ENCODE measurements around the gene CTLA4. TPM values are rescaled to one million over a fixed set of nuclear protein-coding genes. Genes with fewer than 3 reads are reported as not detected.
"Not testable (repeated sequence)": the region's sequence is repeated elsewhere in the genome, so short reads cannot be mapped to it uniquely, and the experiment has no call there.

Gene CTLA4
- total RNA-seq, 4 donors from 2014 or later, result 0.33 TPM; not detected in 3

DNA sequence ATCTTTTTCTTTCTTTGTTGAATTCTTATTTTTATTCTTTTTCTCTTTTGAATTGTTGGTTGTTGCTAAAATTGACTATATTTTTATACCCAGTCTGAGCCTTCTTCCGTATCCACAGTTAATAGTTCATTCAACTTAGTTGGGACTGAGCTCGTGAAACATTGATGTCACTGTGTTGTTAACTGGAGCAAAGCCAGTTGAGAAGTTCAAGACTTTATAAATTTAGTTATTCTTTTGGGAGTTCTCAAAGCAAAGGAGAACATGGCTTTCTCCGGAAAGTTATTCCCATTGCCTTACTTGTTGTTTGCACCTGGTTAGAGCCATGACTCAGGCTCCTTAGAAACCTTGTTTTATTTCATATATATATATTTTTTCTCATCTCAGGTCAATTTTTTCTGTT, 8.8 kb downstream of the CTLA4 start:
- WGBS, result 64% methylated on average over 3 of the region's 3 CpGs
- intact Hi-C loops (cut with DNase I), result no loop called here
- Histone ChIP-seq H3K4me1 (peaks cover 0 to 8% (median 6%) of the 10 kb centered on the region in 4 donors), H3K4me3 (no peak overlapping the region), H3K27ac (replicated peaks in 1 of 4) (no peak overlapping the region), H3K9me3 (no peaks in the 10 kb centered on the region), H3K36me3 (no peaks in the 10 kb centered on the region), H3K27me3 (no peaks in the 10 kb centered on the region)
- DNase-seq (ENCODE audit: extremely low spot score), result no peak
- TF ChIP-seq POLR2A (IDR thresholded peaks at IDR 0.05; ENCODE audit: low read depth) (no peak), POLR2AphosphoS5 (IDR thresholded peaks at IDR 0.05) (no peak), EP300 (IDR thresholded peaks at IDR 0.05) (no peak), CTCF (IDR thresholded peaks at IDR 0.05) (no peak)

GRCh38 chr2:203878063-203878462, 10.5 kb downstream of the CTLA4 start:
- TF ChIP-seq EP300 (IDR thresholded peaks at IDR 0.05), result no peak
- TF ChIP-seq POLR2A (IDR thresholded peaks at IDR 0.05; ENCODE audit: low read depth), result no peak
- TF ChIP-seq POLR2AphosphoS5 (IDR thresholded peaks at IDR 0.05), result no peak
- TF ChIP-seq CTCF (IDR thresholded peaks at IDR 0.05), result no peak
- H3K4me1 ChIP-seq, result peaks cover 0 to 23% (median 19%) of the 10 kb centered on the region in 4 donors
- H3K27ac ChIP-seq (replicated peaks in 1 of 4), result no peak overlapping the region
- no peak overlapping the region for H3K4me3 ChIP-seq
- no peaks in the 10 kb centered on the region for H3K9me3 ChIP-seq
- no peaks in the 10 kb centered on the region for H3K27me3 ChIP-seq
- WGBS, result 30% methylated on average over 5 of the region's 5 CpGs
- H3K36me3 ChIP-seq, result no peaks in the 10 kb centered on the region
- peak; percentile 42 for DNase-seq (ENCODE audit: extremely low spot score)
- intact Hi-C loops (cut with DNase I), result no loop called here

DNA sequence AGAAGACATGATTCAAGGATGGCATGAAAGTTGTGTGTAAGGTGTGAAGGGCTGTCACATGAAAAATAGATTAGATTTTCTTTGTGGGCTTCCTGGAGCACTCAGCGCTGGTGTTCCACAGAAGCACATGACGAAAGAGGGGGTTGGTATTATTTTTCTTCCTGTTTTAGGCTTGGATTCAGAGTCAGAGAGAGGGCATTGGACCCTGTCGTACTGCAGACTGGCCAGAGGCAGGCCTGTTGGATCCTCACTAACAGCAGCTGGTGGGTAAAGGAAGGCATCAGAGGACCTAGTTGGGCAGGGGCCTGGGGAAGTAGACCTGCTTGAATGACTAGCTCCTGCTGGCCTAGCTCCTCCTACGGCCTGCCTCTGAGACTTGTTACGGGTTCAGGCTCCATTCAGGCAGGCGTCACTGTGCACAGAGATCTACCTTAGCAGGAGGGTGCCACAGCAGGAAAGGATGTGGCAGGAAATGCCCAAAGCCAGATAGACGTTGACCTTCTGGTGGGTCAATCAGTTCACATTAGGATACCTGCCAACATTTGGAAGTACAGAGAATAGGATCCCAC, 13.1 kb downstream of the CTLA4 start:
- peak; percentile 91 for DNase-seq (ENCODE audit: extremely low spot score)
- TF ChIP-seq EP300 (IDR thresholded peaks at IDR 0.05) (no peak), CTCF (IDR thresholded peaks at IDR 0.05) (no peak), POLR2A (IDR thresholded peaks at IDR 0.05; ENCODE audit: low read depth) (no peak), POLR2AphosphoS5 (IDR thresholded peaks at IDR 0.05) (no peak)
- 94% methylated on average over 5 of the region's 7 CpGs for WGBS
- intact Hi-C loops (cut with DNase I), result no loop called here
- H3K4me1 ChIP-seq, result peaks cover 0 to 33% (median 29%) of the 10 kb centered on the region in 4 donors
- no peaks in the 10 kb centered on the region for H3K36me3 ChIP-seq
- H3K27me3 ChIP-seq, result no peaks in the 10 kb centered on the region
- no peaks in the 10 kb centered on the region for H3K9me3 ChIP-seq
- H3K4me3 ChIP-seq, result no peak overlapping the region
- H3K27ac ChIP-seq (replicated peaks in 1 of 4), result no peak overlapping the region

DNA sequence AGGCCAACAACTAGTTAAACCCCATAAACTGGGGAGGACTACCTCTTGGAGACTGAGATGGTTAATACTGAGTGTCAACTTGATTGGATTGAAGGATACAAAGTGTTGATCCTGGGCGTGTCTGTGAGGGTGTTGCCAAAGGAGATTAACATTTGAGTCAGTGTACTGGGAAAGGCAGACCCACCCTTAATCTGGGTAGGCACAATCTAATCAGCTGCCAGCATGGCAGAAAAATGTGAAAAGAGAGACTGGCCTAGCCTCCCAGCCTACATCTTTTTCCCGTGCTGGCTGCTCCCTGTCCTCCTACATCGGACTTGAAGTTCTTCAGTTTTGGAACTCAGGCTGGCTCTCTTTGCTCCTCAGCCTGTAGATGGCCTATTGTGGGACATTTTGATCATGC, 13.6 kb downstream of the CTLA4 start:
- H3K27me3 ChIP-seq; DNase-seq (ENCODE audit: extremely low spot score); H3K4me3 ChIP-seq; H3K36me3 ChIP-seq; intact Hi-C loops (cut with DNase I); H3K27ac ChIP-seq (replicated peaks in 1 of 4); H3K9me3 ChIP-seq: not testable (repeated sequence)
- 88% methylated on average over 3 of the region's 3 CpGs for WGBS
- peaks cover 0 to 33% (median 29%) of the 10 kb centered on the region in 4 donors for H3K4me1 ChIP-seq

DNA sequence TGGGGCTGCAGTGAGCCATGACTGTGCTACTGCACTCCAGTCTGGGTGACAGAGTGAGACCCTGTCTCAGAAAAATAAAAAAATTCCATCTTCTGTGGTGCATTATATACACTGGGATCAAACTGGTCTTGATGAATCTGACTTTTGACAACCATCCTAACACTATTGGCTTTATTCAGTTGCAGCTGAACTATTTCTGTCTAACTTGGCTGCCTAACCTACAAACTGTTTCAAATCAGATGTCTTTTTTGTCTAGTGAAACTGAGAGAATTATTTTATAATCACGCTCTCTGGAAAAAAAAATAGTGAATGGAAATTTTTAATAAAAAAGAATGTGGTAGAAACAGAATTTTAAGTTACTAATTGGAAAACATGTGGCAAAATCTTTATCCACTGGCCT, 15.0 kb downstream of the CTLA4 start:
- H3K27ac ChIP-seq (replicated peaks in 1 of 4), result no peak overlapping the region
- H3K9me3 ChIP-seq, result no peaks in the 10 kb centered on the region
- no peaks in the 10 kb centered on the region for H3K27me3 ChIP-seq
- peak; percentile 8 for DNase-seq (ENCODE audit: extremely low spot score)
- H3K4me1 ChIP-seq, result peaks cover 0 to 46% (median 41%) of the 10 kb centered on the region in 4 donors
- no peaks in the 10 kb centered on the region for H3K36me3 ChIP-seq
- TF ChIP-seq POLR2A (IDR thresholded peaks at IDR 0.05; ENCODE audit: low read depth), result no peak
- no peak for TF ChIP-seq CTCF (IDR thresholded peaks at IDR 0.05)
- no peak for TF ChIP-seq EP300 (IDR thresholded peaks at IDR 0.05)
- TF ChIP-seq POLR2AphosphoS5 (IDR thresholded peaks at IDR 0.05), result no peak
- WGBS, result 48% methylated on average over 1 of the region's 1 CpG
- intact Hi-C loops (cut with DNase I), result no loop called here
- H3K4me3 ChIP-seq, result no peak overlapping the region

Data from esophagus muscularis mucosa (tissue), 4 donors.